ENCODE measurements around the gene SMC6.

SMC6 gene

DNA sequence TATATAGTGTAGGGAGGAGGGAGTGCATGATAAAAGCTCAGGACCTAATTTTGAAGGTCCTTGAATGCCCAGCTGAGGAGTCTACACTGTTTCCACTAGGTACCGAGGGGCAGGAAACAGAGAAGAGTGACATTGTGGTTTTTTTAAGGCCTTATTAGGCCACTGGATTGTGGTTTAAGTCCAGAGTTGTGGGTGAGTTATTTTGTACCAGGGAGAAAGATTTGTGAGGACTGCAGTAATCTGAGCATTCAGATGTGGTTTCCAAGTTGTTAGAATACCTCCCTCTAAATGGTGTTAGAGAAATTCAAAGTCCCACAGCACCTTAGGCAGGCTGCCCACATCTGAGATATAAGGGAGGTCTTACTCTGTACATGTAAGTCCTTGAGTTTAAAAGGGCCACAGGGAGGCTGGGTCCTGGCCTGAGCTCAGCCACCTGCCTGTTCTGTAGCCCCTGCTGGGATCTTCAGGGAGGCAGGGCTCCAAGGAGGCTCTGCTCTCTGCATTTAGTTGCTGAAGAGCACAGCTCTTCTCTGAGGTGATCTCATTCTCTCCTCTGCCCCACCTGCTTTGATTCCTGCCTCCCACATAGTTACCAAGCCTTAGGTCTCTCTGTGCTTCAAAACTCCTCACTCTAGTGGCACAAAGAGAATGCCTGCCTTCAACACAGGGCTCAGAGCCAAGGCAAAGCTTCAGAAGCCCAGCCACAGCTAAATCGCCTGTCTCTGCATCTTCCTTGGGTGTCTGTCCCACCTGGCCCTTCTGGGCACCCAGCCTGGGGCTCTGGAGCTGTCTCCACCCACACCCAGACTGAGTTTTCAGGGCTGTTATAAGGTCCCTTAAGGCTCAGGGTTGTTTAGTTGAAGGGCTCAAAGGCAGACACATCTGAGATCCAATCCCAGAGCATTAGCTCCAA lies 125.0 kb downstream of the SMC6 start:
- H3K4me3 ChIP-seq (ENCODE audit: low read length), result no peak overlapping the region
- H3K36me3 ChIP-seq (ENCODE audit: insufficient read depth, low read length), result peaks cover 23% of the 10 kb centered on the region
- H3K27me3 ChIP-seq (ENCODE audit: insufficient read depth, low read length), result no peaks in the 10 kb centered on the region
- peaks cover 6% of the 10 kb centered on the region; the same call in 1 of the 2 replicates for H3K4me1 ChIP-seq (ENCODE audit: insufficient read depth, low read length)
- no peak overlapping the region for H3K9ac ChIP-seq (ENCODE audit: low read depth, low read length)
- peaks cover 11% of the 10 kb centered on the region for H3K9me3 ChIP-seq (ENCODE audit: insufficient read depth, low read depth, low read length)
- 93% methylated on average over 2 of the region's 2 CpGs for WGBS
- no peak overlapping the region for H3K27ac ChIP-seq (ENCODE audit: low read depth, low read length)

DNA sequence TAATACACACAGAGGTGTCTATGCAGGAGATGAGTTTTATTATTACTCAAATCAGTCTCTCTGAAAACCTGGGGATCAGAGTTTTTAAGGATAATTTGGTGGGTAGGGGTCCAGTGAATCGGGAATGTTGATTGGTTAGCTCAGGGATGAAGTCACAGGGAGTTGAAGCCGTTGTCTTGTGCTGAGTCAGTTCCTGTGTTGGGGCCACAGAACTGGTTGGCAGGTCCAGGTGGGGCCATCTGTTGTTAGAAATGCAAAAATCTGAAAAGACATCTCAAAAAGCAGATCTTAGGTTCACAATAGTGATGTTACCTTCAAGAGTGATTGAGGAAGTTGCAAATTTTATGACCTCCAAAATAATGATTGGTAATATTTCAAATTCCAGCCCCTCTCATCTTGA lies 126.2 kb downstream of the SMC6 start:
- Histone ChIP-seq H3K27ac (ENCODE audit: low read depth, low read length) (no peak overlapping the region), H3K4me1 (ENCODE audit: insufficient read depth, low read length) (no peaks in the 10 kb centered on the region), H3K4me3 (ENCODE audit: low read length) (no peak overlapping the region), H3K27me3 (ENCODE audit: insufficient read depth, low read length) (no peaks in the 10 kb centered on the region), H3K9ac (ENCODE audit: low read depth, low read length) (no peak overlapping the region), H3K36me3 (ENCODE audit: insufficient read depth, low read length) (peaks cover 23% of the 10 kb centered on the region), H3K9me3 (ENCODE audit: insufficient read depth, low read depth, low read length) (peaks cover 11% of the 10 kb centered on the region)
- WGBS, result 93% methylated on average over 2 of the region's 2 CpGs

DNA sequence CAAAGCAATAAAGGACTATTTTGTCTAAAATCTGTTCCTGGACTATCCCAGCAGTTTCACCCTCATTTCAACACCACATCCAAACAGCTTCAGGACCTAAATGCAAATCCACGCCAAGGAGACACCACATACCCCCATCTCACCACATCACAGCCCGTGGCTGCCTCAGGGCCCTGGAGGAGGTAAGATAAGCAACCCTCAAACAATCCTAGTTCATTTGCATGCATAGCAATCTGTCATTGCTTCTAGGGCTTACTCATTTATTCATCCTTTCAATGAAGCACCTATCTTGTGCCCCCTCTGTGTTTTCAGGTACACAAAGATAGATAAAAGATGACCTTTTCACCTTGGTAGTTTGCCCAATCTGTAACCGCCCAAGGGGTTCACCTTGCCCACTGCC lies 126.6 kb downstream of the SMC6 start:
- peaks cover 11% of the 10 kb centered on the region for H3K9me3 ChIP-seq (ENCODE audit: insufficient read depth, low read depth, low read length)
- no peaks in the 10 kb centered on the region for H3K27me3 ChIP-seq (ENCODE audit: insufficient read depth, low read length)
- H3K27ac ChIP-seq (ENCODE audit: low read depth, low read length), result no peak overlapping the region
- peaks cover 23% of the 10 kb centered on the region for H3K36me3 ChIP-seq (ENCODE audit: insufficient read depth, low read length)
- no peak overlapping the region for H3K9ac ChIP-seq (ENCODE audit: low read depth, low read length)
- no peaks in the 10 kb centered on the region for H3K4me1 ChIP-seq (ENCODE audit: insufficient read depth, low read length)
- H3K4me3 ChIP-seq (ENCODE audit: low read length), result no peak overlapping the region
- 86% methylated on average over 3 of the region's 3 CpGs for WGBS

DNA sequence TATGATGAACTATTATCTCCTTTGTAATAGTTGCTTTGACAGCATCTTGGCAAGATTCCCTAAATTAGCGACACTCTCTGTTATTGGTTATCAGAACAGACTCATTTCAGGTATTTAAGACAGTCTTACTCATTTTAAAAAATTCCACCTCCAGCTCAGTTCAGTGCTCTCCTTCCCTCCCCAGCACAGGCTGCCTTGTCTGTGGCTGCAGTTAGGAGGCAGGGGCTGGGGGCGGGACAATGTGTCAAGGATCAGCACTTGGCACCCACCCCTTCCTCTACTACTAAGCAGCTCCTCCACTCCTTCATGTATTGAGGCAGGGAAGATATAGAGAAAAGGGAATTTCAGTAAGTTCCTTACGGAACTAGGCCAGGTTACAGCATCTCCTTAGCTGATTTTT lies 128.2 kb downstream of the SMC6 start:
- H3K27ac ChIP-seq (ENCODE audit: low read depth, low read length), result no peak overlapping the region
- H3K9me3 ChIP-seq (ENCODE audit: insufficient read depth, low read depth, low read length), result peaks cover 11% of the 10 kb centered on the region
- no peak overlapping the region for H3K9ac ChIP-seq (ENCODE audit: low read depth, low read length)
- WGBS, result 96% methylated on average over 2 of the region's 3 CpGs
- peaks cover 8% of the 10 kb centered on the region for H3K4me1 ChIP-seq (ENCODE audit: insufficient read depth, low read length)
- H3K4me3 ChIP-seq (ENCODE audit: low read length), result no peak overlapping the region
- H3K36me3 ChIP-seq (ENCODE audit: insufficient read depth, low read length), result peaks cover 17% of the 10 kb centered on the region
- H3K27me3 ChIP-seq (ENCODE audit: insufficient read depth, low read length), result no peaks in the 10 kb centered on the region

DNA sequence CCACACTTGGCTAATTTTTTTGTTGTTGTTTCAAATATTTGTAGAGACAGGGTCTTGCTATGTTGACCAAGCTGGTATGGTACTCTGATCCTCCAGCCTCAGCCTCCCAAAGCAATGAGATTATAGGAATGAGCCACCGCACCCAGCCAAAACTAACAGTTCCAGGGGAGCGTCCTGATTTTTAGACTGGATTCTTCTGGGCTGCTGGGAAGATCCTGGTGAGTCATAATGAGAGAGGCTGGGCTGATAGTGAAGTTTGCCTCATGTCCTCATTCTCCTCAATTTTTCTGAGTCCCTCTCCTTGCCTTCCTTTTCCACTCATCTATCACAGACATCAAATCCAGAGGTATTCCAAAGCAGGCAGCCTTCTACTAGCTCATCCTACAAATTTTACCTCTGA lies 131.8 kb downstream of the SMC6 start:
- Histone ChIP-seq H3K27ac (ENCODE audit: low read depth, low read length) (no peak overlapping the region), H3K9me3 (ENCODE audit: insufficient read depth, low read depth, low read length) (no peaks in the 10 kb centered on the region), H3K36me3 (ENCODE audit: insufficient read depth, low read length) (0 out of 2 replicates have a peak, but pooled peaks cover 3% of the 10 kb centered on the region), H3K27me3 (ENCODE audit: insufficient read depth, low read length) (no peaks in the 10 kb centered on the region), H3K4me1 (ENCODE audit: insufficient read depth, low read length) (peaks cover 13% of the 10 kb centered on the region), H3K9ac (ENCODE audit: low read depth, low read length) (no peak overlapping the region), H3K4me3 (ENCODE audit: low read length) (no peak overlapping the region)
- WGBS, result 96% methylated on average over 2 of the region's 2 CpGs

DNA sequence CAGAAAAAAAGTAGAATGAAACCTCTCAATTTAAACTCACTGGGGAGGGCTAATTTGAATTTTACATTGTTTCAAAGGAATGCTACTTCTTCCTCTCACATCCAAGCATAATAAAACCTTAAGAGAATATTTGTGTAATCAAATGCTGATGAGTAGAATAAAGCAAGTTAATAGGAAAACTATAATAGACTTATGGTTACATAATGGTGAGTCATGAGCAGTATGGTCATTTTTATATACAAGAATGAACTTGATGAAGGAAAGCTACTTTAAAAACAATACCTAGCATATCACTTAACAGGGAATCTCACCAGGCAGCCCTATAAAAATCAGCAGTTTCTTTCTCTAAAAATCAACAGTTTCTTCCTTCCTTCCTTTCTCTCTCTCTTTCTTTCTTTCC lies 132.8 kb downstream of the SMC6 start:
- Histone ChIP-seq H3K9me3 (ENCODE audit: insufficient read depth, low read depth, low read length) (no peaks in the 10 kb centered on the region), H3K4me3 (ENCODE audit: low read length) (no peak overlapping the region), H3K27ac (ENCODE audit: low read depth, low read length) (no peak overlapping the region), H3K36me3 (ENCODE audit: insufficient read depth, low read length) (0 out of 2 replicates have a peak, but pooled peaks cover 3% of the 10 kb centered on the region), H3K27me3 (ENCODE audit: insufficient read depth, low read length) (no peaks in the 10 kb centered on the region), H3K4me1 (ENCODE audit: insufficient read depth, low read length) (peaks cover 13% of the 10 kb centered on the region), H3K9ac (ENCODE audit: low read depth, low read length) (no peak overlapping the region)

DNA sequence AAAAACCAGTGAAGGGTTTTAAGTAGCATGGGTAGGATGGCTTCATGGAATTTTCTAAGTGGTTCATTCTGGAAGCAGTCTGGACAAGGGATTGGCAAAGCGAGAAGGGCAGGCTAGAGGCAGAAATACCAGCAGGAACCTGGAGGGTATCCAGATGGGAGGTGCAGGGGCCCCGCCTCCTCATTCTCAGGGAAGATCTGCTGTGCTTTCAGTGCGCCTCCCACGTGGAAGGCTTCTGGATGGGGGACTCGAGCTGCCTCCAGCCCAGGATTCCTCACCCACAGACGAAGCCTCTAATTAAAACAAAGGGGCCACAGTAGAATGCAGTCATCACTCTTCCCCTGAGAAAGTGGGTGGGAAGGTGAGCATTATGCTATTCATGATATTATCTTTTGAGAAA lies 133.3 kb downstream of the SMC6 start:
- Histone ChIP-seq H3K27ac (ENCODE audit: low read depth, low read length) (no peak overlapping the region), H3K4me3 (ENCODE audit: low read length) (no peak overlapping the region), H3K9me3 (ENCODE audit: insufficient read depth, low read depth, low read length) (no peaks in the 10 kb centered on the region), H3K36me3 (ENCODE audit: insufficient read depth, low read length) (0 out of 2 replicates have a peak, but pooled peaks cover 3% of the 10 kb centered on the region), H3K27me3 (ENCODE audit: insufficient read depth, low read length) (no peaks in the 10 kb centered on the region), H3K9ac (ENCODE audit: low read depth, low read length) (no peak overlapping the region), H3K4me1 (ENCODE audit: insufficient read depth, low read length) (peaks cover 13% of the 10 kb centered on the region)
- 60% methylated on average over 5 of the region's 6 CpGs for WGBS

DNA sequence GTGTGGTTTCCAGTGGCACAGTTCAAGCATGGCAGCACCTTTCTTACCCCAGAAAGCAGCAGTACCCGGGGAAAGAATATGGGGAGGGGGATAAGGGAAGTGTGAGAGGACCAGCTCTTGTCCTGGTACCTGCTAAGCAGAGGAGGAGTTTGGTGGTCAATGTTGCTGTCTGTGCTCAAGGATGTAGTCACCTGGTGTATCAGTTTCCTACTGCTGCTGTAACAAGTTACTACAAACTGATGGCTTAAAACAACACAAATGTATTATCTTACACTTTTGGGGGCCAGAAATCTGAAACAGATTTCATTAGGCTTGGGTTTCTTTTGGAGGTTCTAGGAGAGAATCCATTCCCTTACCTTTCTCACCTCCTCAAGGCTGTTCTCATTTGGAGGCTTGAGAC lies 135.7 kb downstream of the SMC6 start:
- Histone ChIP-seq H3K27ac (ENCODE audit: low read depth, low read length) (no peak overlapping the region), H3K4me1 (ENCODE audit: insufficient read depth, low read length) (peaks cover 13% of the 10 kb centered on the region), H3K4me3 (ENCODE audit: low read length) (no peak overlapping the region), H3K27me3 (ENCODE audit: insufficient read depth, low read length) (no peaks in the 10 kb centered on the region), H3K9ac (ENCODE audit: low read depth, low read length) (no peak overlapping the region), H3K9me3 (ENCODE audit: insufficient read depth, low read depth, low read length) (no peaks in the 10 kb centered on the region), H3K36me3 (ENCODE audit: insufficient read depth, low read length) (no peaks in the 10 kb centered on the region)
- 31% methylated on average over 1 of the region's 1 CpG for WGBS

DNA sequence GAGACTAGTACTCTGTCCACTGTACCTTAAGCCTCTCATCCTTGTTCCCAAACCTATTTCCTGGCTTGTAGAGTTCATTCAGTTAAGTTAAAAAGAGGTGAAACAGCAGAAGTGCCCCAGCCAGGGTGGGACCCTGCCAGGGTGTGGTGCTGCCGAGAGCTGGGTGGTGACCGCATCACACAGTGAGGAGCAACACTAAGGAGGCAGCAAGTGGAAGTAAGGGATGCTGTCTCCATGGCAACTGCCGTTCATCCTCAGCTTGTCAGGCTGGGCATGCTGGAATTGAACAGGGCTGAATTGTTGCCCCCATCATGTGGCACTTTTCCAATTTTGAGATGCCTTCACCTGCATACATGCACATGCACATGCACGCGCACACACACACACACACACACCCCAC lies 136.1 kb downstream of the SMC6 start:
- H3K27me3 ChIP-seq (ENCODE audit: insufficient read depth, low read length), result no peaks in the 10 kb centered on the region
- H3K27ac ChIP-seq (ENCODE audit: low read depth, low read length), result no peak overlapping the region
- no peaks in the 10 kb centered on the region for H3K9me3 ChIP-seq (ENCODE audit: insufficient read depth, low read depth, low read length)
- H3K9ac ChIP-seq (ENCODE audit: low read depth, low read length), result no peak overlapping the region
- 95% methylated on average over 5 of the region's 5 CpGs for WGBS
- no peak overlapping the region for H3K4me3 ChIP-seq (ENCODE audit: low read length)
- peaks cover 13% of the 10 kb centered on the region for H3K4me1 ChIP-seq (ENCODE audit: insufficient read depth, low read length)
- H3K36me3 ChIP-seq (ENCODE audit: insufficient read depth, low read length), result no peaks in the 10 kb centered on the region

DNA sequence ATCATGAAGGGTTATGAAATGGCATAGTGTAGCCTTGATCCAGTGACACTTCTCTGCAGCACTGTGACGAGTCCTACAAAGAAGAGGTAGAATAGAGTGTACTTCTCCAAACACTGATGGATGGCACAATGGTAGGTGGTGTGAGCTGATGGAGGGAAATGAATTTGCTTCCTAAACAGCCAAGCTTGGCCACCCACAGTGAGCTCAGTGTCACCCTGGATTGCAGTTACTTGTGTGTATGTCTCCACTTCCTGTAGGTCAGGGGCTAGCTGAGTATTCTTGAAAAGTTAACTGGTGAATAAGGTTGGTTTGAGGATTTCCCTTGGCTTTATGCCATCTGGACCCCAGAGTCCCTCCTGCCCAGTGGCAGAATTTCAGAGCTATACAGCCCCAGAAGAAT lies 137.2 kb downstream of the SMC6 start:
- Histone ChIP-seq H3K9ac (ENCODE audit: low read depth, low read length) (no peak overlapping the region), H3K9me3 (ENCODE audit: insufficient read depth, low read depth, low read length) (no peaks in the 10 kb centered on the region), H3K27me3 (ENCODE audit: insufficient read depth, low read length) (no peaks in the 10 kb centered on the region), H3K27ac (ENCODE audit: low read depth, low read length) (no peak overlapping the region), H3K4me1 (ENCODE audit: insufficient read depth, low read length) (peaks cover 13% of the 10 kb centered on the region), H3K4me3 (ENCODE audit: low read length) (no peak overlapping the region), H3K36me3 (ENCODE audit: insufficient read depth, low read length) (no peaks in the 10 kb centered on the region)
- 98% methylated on average over 1 of the region's 1 CpG for WGBS

DNA sequence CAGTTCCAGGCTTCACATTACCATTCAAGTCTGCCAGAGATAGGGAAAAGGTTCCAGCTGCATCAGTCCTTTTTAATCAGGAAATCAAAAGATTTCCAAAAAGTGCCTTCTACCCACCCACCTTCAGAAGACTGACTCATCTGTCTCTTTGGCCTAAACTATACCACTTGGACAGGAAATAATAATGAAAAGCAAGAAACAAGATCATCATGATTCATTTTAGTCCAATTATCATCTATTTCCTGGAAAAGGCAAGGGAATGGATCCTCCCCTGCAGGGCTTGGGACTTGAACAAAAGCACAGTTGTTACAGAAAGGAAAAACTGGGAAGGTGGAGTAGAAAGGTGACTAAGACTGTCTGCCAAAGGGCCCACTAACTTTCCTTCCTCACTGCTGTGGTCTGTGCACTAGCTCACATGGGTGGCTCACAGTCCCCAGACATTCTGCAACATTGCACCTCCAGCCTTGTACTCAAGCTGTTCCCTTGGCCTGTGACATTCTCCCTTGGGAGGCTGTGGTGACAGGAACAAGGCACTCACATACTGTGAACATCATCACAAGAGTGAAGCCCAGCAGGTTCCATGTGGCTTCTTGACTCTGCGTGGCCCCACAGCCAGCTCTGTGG lies 137.8 kb downstream of the SMC6 start:
- Histone ChIP-seq H3K4me3 (ENCODE audit: low read length) (no peak overlapping the region), H3K9ac (ENCODE audit: low read depth, low read length) (no peak overlapping the region), H3K4me1 (ENCODE audit: insufficient read depth, low read length) (peaks cover 9% of the 10 kb centered on the region), H3K36me3 (ENCODE audit: insufficient read depth, low read length) (no peaks in the 10 kb centered on the region), H3K9me3 (ENCODE audit: insufficient read depth, low read depth, low read length) (no peaks in the 10 kb centered on the region), H3K27ac (ENCODE audit: low read depth, low read length) (no peak overlapping the region), H3K27me3 (ENCODE audit: insufficient read depth, low read length) (no peaks in the 10 kb centered on the region)
- 93% methylated on average over 1 of the region's 1 CpG for WGBS

Measured in HUES64 (cell line).